Gastroesophageal sphincter (tissue), 3 donors: ENCODE results near the gene TNP1.

ENCODE experiments used
- CTCF ChIP-seq, 4 experiments: fragments of 200-600 bp in 2 of 4; fragments of 450-650 bp in 2 of 4; sonication (generic) in 1 of 4; IDR thresholded peaks; one replicate each; pipeline ENCODE4 v1.5.1; 2017 to 2019; ENCODE audit warnings: antibody characterized with exemption in 4 of 4, mild to moderate bottlenecking in 2 of 4, moderate library complexity in 2 of 4
- EP300 ChIP-seq: sonication (generic); formaldehyde crosslinking; IDR thresholded peaks from one replicate; pipeline ENCODE4 v1.6.1; 2017; ENCODE audit warnings: antibody characterized with exemption, mild to moderate bottlenecking

GRCh38 chr2:216884347-216884746 lies 24.5 kb upstream of the TNP1 start:
- TF ChIP-seq CTCF (IDR thresholded peaks at IDR 0.05) (no peak), EP300 (no peak)
